UCSD-AML1 (cell line): ENCODE measurements around the gene BRINP2.

Source experiments
- DNase-seq: peaks from one replicate; lab custom pipeline; 2025; ENCODE audit not compliant: unreplicated experiment; lab: John Stamatoyannopoulos, UW

BRINP2 gene

DNA sequence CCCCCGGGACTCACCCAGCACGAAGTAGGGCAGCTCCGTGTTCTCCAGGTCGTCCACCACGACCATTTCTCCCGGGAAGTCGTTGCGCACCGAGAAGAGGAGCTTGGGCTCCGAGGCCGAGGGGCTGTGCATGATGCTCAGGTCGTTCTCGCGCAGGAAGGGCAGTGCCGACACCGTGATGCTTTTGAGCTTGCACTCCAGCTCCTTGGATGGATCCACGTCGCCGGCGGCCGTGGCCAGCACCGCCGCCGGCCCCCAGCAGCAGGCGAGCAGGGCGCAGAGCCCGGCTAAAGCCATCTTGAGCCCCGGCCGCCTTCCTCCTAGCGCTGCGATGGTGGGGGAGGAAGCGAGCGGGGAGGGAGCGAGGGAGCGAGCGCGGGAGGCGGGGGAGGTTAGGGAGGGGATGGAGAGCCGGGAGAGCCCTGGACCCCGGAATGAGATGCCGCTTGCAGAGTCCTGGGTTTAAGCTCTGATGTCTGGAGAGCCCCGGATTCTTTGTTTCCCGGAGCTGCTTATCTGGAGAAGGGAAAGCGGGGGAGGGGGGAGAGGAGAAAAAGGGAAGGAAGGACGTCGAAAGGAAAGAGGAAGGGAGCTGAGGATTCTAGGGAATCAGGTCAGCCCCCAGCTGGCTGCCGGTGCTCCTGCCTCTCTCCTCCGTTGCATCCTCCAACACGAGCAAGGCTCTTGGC is 6.2 kb upstream of the BRINP2 start, which contains the start of gene ASTN1:
Gene ASTN1 (minus strand): TSS at position 333 of the 689 bp plus-strand sequence. CDS start 36 bp downstream, at position 297.
- no peak for DNase-seq

- DNase-seq, result no peak
These were observed 5.7 kb upstream of the BRINP2 start for GRCh38 chr1:177165069-177165439.

GRCh38 chr1:177171536-177172123 is 872 bp downstream of the BRINP2 start:
- DNase-seq, result no peak

- no peak for DNase-seq
These were observed 1.5 kb downstream of the BRINP2 start for GRCh38 chr1:177172272-177172671.

- no peak for DNase-seq
These were observed 2.1 kb downstream of the BRINP2 start for GRCh38 chr1:177172866-177173265.

GRCh38 chr1:177173976-177174375 is 3.2 kb downstream of the BRINP2 start:
- DNase-seq, result no peak

DNA sequence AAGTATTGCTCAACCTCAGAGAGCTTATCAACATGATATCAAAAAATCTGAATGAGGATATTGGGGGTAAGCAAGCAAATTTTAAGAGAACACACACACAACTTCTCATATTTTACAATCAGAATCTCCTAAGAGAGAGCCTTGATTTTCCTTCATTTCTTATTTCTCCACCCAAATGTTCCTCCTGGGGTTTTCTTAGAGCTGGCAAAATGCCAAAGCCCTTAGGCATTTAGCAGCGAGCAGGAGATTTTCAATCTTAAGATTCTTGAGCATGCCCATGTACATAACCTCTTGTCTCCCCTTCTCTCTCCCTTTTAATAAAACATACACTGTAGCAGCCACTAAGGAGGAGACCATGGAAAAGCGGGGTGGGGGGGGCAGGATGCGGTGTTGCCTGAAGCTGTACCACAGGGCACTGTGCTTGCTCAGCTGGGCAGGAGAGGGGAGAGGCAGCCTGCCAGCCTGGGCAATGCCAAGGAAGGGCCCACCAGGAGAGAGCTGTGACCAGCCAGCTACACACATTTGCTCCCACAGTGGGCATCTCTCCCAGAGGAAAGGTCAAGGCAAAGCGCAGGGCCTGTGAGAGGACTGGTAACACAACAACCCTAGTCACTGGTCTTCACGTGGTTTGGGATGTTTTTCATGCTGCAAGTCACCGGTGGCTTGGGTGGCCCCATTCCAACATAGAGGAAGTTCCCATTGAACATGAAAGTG is 4.3 kb downstream of the BRINP2 start:
- DNase-seq, result no peak

GRCh38 chr1:177181280-177181630 is 10.5 kb downstream of the BRINP2 start:
- no peak for DNase-seq

GRCh38 chr1:177181631-177182291 is 11.0 kb downstream of the BRINP2 start:
- DNase-seq, result peak; percentile 51

GRCh38 chr1:177183836-177184235 is 13.1 kb downstream of the BRINP2 start:
- no peak for DNase-seq

DNA sequence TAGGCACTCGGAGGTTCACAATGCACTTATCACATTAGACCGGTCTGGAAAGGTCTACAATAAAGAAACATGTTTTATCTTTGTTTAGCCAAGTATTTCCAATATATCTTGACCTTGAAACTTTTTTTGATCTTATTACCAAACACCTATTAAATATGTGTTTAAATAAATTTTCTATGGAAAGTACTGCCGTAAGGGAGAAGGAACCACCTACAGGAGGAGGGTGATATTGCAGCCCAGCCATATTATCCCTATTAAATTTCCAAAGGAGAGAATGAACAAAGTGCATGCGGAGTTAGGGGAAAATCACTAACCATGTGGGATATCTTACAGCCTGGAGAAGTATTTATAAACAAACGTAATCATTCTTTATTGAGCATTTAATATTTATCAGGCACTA is 14.5 kb downstream of the BRINP2 start:
- no peak for DNase-seq

GRCh38 chr1:177186639-177187038 is 15.9 kb downstream of the BRINP2 start:
- DNase-seq, result no peak

DNA sequence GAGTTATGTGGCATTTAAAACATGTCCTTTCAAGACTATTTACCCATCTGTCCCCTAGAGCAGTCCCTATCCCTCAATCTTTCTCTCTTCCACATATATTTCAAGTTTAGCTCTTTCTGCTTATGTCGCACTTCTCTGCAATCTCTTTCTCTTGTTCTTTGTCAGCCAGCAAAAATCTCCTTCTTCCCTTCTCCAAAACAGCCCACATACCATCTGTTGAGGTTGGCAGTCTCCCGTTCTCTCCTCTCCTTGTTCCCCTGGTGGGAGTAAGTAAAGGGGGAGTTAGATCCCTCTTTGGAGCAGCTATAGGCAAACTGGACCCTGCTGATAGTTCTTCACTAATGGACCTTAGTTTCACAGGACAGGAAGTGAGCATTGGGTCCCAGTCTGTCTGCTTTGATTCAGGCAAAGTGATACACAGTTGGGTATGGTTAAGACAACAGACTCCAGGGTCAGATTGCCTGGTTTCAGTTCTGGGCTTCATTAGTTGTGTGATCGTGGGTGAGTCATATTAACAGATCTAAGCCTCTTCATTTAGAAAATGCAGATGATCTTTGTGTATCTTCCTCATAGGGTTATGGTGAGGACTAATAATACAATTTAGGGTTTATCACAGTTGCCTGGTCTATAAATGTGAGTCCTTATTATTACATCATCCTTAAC is 19.7 kb downstream of the BRINP2 start:
- DNase-seq, result no peak

DNA sequence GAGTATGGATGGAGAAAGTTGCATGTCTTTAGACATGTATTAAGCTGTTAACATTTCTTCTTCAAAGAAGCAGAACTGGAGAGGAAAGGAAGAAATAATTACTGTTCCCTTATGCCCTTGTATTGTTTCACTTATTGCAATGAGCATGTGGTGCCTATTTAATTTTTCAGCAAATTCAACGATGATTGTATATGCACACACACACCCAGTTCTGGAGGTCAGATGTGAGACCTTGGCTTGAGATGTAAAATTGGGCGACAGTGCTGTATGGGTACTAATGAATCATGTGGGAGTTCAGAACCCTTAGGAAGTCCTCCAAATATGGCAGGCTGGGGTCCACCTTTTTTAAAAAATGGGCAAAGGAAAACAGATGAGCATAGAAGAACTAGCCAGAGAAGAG is 27.5 kb downstream of the BRINP2 start:
- no peak for DNase-seq

GRCh38 chr1:177200290-177200689 is 29.5 kb downstream of the BRINP2 start:
- no peak for DNase-seq

DNA sequence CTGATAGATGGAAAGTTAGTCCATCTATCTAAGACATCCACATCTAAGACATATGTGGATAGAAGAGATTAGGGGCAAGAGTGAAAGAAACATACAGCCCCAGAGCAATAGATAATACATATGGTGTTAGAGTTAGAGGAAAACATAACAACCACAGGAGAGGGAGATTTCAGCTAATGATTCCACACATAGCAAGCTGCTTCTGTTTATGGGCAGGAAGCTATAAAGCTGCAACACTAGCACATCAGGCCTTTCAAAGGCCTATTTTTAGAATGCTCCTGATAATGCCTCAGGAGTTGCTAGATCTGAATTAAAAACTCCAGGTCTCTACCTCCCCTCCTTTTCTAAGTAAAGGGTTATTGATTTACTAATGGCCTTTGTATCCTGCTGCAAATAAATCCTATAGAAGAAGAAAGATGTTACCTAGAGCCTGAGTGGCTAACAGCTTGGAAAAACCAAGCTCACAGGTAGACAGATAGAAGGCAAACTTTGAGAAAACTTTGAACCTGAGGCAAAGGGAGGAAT is 36.1 kb downstream of the BRINP2 start:
- no peak for DNase-seq

DNA sequence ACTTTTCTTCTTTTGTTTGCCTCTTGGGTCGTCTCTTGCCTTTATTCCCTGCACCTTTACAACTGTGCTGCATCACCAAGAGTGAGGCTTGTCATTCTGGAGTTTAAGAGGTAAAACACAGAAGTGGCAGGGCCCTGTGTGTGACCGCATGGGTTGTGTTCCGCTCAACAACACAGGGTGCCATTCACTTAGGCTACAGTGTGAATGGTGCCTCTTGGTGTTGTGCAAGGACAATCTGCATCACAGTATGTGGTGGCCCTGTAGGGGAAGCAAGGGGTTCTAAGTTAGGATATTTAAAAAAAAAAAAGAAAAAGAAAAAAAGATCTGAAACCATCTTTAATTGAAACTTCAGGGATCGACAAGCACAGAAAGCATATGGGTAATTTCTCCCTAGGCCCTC is 38.2 kb downstream of the BRINP2 start:
- no peak for DNase-seq

DNA sequence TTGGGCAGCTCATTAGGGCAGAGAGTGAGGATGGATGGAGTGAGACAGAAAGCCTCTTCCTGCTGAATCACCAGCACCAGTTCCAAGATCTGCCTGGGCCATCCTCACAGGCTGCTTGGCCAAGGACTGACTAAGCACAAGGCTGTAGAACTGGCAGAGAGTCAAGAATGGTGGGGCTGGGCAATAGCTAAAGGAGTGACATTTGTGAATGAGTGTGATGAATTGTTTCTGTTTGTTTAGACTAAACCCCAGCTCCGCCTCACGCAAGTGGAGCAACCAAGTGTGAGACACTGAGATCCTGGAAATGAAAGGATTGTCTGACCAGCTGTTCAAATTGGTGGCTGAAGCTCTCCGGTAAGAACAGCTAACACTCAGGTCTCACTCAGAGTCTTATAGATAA is 38.6 kb downstream of the BRINP2 start:
- DNase-seq, result no peak

- DNase-seq, result no peak
These were observed 39.3 kb downstream of the BRINP2 start for GRCh38 chr1:177210071-177210470.

DNA sequence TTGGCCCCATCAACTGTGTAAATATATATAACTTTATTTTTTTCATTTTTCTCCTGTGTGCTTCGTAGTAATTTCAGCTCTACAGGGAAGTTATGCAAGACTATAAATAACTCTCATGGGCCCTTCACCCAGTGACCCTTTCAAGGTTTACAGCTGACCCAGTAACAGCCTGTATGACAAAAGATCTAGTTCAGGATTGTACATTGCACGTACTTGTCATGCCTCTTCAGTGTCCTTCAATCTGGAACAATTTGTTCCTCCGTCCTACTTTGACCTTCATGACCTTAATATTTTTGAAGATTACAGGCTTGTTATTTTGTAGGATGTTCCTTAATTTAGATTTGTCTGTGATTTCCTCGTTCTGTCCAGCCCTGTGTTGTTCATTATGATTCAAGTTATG is 40.5 kb downstream of the BRINP2 start:
- no peak for DNase-seq

DNA sequence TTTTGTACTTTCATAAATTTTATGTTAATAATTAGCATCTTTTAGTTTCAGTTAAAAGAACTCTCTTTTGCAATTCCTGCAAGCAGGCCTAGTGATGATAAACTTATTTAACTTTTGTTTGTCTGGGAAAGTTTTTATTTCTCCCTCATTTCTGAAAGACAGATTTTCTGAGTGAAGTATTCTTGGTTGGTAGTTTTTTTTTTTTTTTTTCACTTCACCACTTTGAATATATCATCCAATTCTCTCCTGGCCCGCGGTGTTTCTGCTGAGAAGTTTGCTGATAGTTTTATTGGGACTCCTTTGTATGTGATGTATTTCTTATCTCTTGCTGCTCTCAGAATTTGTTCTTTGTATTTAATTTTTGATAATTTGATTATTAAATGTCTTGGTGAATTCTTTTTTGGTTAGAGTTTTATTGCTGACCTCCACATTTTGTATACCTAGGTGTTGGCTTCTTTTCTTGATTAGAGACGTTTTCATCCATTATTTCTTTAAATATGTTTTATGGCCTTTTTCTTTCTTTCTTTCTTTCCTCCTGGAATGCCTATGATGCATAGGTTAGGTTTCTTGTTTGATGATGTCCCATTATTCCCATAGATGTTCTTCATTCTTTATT is 45.9 kb downstream of the BRINP2 start:
- DNase-seq, result no peak
